IMR-90 (cell line): Measurements from ENCODE around the gene ANKH. TPM values are rescaled to one million over a fixed set of nuclear protein-coding genes. Genes with fewer than 3 reads are reported as not detected.
A peak's percentile ranks its signal among the peaks of the same experiment; 100 is the strongest.

Experiments used
- ATAC-seq: fragments of 200-7000 bp; cut with Tn5 transposase; 2 replicates; pipeline ENCODE4 v1.9.1; 2020; ENCODE audit warnings: low read depth, mild to moderate bottlenecking, moderate library complexity
- BruUV-seq: library from RNA; stranded (reverse); fragments of 400-500 nt; replicated peaks from 2 replicates; lab custom pipeline; 2021; lab: Mats Ljungman, UMichigan
- CTCF ChIA-PET: fragments of 300-600 bp; formaldehyde crosslinking; extraction: SDS; loops from one replicate; lab custom pipeline; 2021; ENCODE audit warnings: antibody characterized with exemption; lab: Yijun Ruan, JAX
- POLR2A ChIA-PET: fragments of 300-600 bp; sonication (Branson Sonifier 250); formaldehyde crosslinking; loops from one replicate; lab custom pipeline; 2022; ENCODE audit warnings: antibody characterized with exemption; ENCODE audit not compliant: unreplicated experiment; lab: Charles Lee
- DNase-seq: peaks from one replicate; pipeline ENCODE4 v3.0.0; 2013
- H2AFZ ChIP-seq: replicated peaks from 2 replicates; pipeline ENCODE3; 2013; ENCODE audit warnings: low read length, mild to moderate bottlenecking; ENCODE audit not compliant: poor library complexity
- H2AK5ac ChIP-seq: 2 replicates; pipeline ENCODE4 v1.6.1; 2013; ENCODE audit warnings: low read depth, low read length, inconsistent platforms
- H2AK9ac ChIP-seq: replicated peaks from 2 replicates; pipeline ENCODE3; 2013; ENCODE audit warnings: mild to moderate bottlenecking, low read depth, low read length, moderate library complexity; ENCODE audit not compliant: poor library complexity
- H2BK120ac ChIP-seq: 2 replicates; pipeline ENCODE4 v1.6.1; 2013; ENCODE audit warnings: low read depth, low read length, inconsistent platforms
- H2BK15ac ChIP-seq: 3 replicates; pipeline ENCODE4 v1.6.1; 2013; ENCODE audit warnings: low read depth, low read length, inconsistent platforms
- H2BK20ac ChIP-seq: 2 replicates; pipeline ENCODE4 v1.6.1; 2013; ENCODE audit warnings: low read depth, mild to moderate bottlenecking, inconsistent platforms, low read length, moderate library complexity
- H2BK5ac ChIP-seq: 2 replicates; pipeline ENCODE4 v1.6.1; 2013; ENCODE audit warnings: mild to moderate bottlenecking, low read depth, low read length, inconsistent platforms; ENCODE audit not compliant: poor library complexity, severe bottlenecking
- H3K14ac ChIP-seq: replicated peaks from 2 replicates; pipeline ENCODE4 v1.6.1; 2013; ENCODE audit warnings: low read depth, low read length, inconsistent platforms
- H3K18ac ChIP-seq: 2 replicates; pipeline ENCODE4 v1.6.1; 2013; ENCODE audit warnings: low read depth, low read length, control low read depth
- H3K23ac ChIP-seq: 2 replicates; pipeline ENCODE4 v1.6.1; 2013; ENCODE audit warnings: low read depth, low read length, inconsistent platforms
- H3K27ac ChIP-seq: 2 replicates; pipeline ENCODE4 v1.5.1; 2013; ENCODE audit warnings: mild to moderate bottlenecking, control low read depth, low read length; ENCODE audit not compliant: insufficient read depth
- H3K27me3 ChIP-seq: 2 replicates; pipeline ENCODE4 v1.6.1; 2013; ENCODE audit warnings: low read length; ENCODE audit not compliant: control insufficient read depth, insufficient read depth
- H3K36me3 ChIP-seq: 2 replicates; pipeline ENCODE4 v1.6.1; 2013; ENCODE audit warnings: low read length, mixed read lengths; ENCODE audit not compliant: control insufficient read depth, insufficient read depth
- H3K4ac ChIP-seq: 2 replicates; pipeline ENCODE4 v1.6.1; 2013; ENCODE audit warnings: low read depth, low read length, inconsistent platforms
- H3K4me1 ChIP-seq: 2 replicates; pipeline ENCODE4 v1.6.1; 2013; ENCODE audit warnings: low read length, mixed read lengths; ENCODE audit not compliant: control insufficient read depth, insufficient read depth
- H3K4me2 ChIP-seq: 2 replicates; pipeline ENCODE4 v1.6.1; 2013; ENCODE audit warnings: low read depth, mild to moderate bottlenecking, control low read depth, low read length, moderate library complexity
- H3K4me3 ChIP-seq: 2 replicates; pipeline ENCODE4 v1.5.1; 2013; ENCODE audit warnings: low read depth, mild to moderate bottlenecking, control low read depth, low read length, moderate library complexity; ENCODE audit not compliant: insufficient read depth
- H3K56ac ChIP-seq: 2 replicates; pipeline ENCODE4 v1.6.1; 2013; ENCODE audit warnings: low read length, inconsistent platforms; ENCODE audit not compliant: insufficient read depth; ENCODE audit errors: extremely low read depth
- H3K79me1 ChIP-seq, 2 experiments: 2 replicates each; pipeline ENCODE4 v1.6.1; 2013; ENCODE audit warnings: low read length in 2 of 2, inconsistent platforms in 1 of 2, low read depth in 1 of 2
- H3K9ac ChIP-seq: 2 replicates; pipeline ENCODE4 v1.6.1; 2013; ENCODE audit warnings: low read depth, low read length, control low read depth
- H3K9me1 ChIP-seq: 2 replicates; pipeline ENCODE4 v1.6.1; 2013; ENCODE audit warnings: low read length, inconsistent platforms; ENCODE audit not compliant: insufficient read depth
- H3K9me3 ChIP-seq: 2 replicates; pipeline ENCODE4 v1.6.1; 2013; ENCODE audit warnings: low read length; ENCODE audit not compliant: control insufficient read depth, insufficient read depth
- H4K20me1 ChIP-seq: 2 replicates; pipeline ENCODE4 v1.6.1; 2013; ENCODE audit warnings: low read length, inconsistent platforms; ENCODE audit not compliant: insufficient read depth
- H4K5ac ChIP-seq: 2 replicates; pipeline ENCODE4 v1.6.1; 2013; ENCODE audit warnings: mild to moderate bottlenecking, low read depth, low read length, control low read depth
- H4K8ac ChIP-seq, 2 experiments: 2 replicates each; pipeline ENCODE4 v1.6.1; 2013; ENCODE audit warnings: low read depth in 2 of 2, low read length in 2 of 2, control low read depth in 1 of 2, inconsistent platforms in 1 of 2
- H4K91ac ChIP-seq: 2 replicates; pipeline ENCODE4 v1.6.1; 2013; ENCODE audit warnings: low read depth, low read length, inconsistent platforms; ENCODE audit not compliant: insufficient read depth
- WGBS, 2 experiments: methylation state at CpG; one replicate each; pipeline versions ENCODE4 v1.1.5 to v1.1.7; 2013; ENCODE audit warnings: missing lambda C conversion rate in 2 of 2; ENCODE audit not compliant: insufficient read length in 1 of 2; ENCODE audit errors: extremely low coverage in 2 of 2; 5-methylcytosine and 5-hydroxymethylcytosine counted together
- dilution Hi-C: fragments of 300-500 bp; cut with HindIII; formaldehyde crosslinking; loops from one replicate; pipeline ENCODE4 v1.14.3; 2018; ENCODE audit warnings: low sequenced_read_pairs; ENCODE audit not compliant: unreplicated experiment
- in situ Hi-C: fragments of 300-500 bp; cut with MboI; formaldehyde crosslinking; loops from 3 replicates; pipeline ENCODE4 v1.14.3; 2019; ENCODE audit warnings: low sequenced_read_pairs, inconsistent platforms, mixed read lengths
- intact Hi-C: fragments of 100-400 bp; cut with micrococcal nuclease; formaldehyde crosslinking; loops from 2 replicates; pipeline ENCODE4 v1.10.0; 2022
- polyA plus RNA-seq, 3 experiments: library from polyadenylated mRNA; depleted of rRNA; stranded (reverse); fragments of >200 nt; gene quantifications; 2 replicates each; pipeline ENCODE4 v1.2.3, GENCODE V29; 2012; ENCODE audit warnings: low replicate concordance in 1 of 3
- total RNA-seq: library from RNA; depleted of rRNA; stranded (reverse); fragments of >200 nt; gene quantifications from 2 replicates; pipeline ENCODE4 v1.2.3, GENCODE V29; 2012
- TF ChIP-seq, protein P1 (sequence below): fragments of 150-350 bp; IDR thresholded peaks from 2 replicates; pipeline ENCODE4 v1.6.1; 2017; ENCODE audit warnings: mild to moderate bottlenecking, antibody characterized with exemption, low read length, low read depth

ANKH gene
- total and polyA plus RNA-seq, 2 of the 4 experiments (the other 2 are of a cell fraction) = 5.2 to 17.2 TPM

GRCh38 chr5:14675865-14676300 lies 195.7 kb downstream of the ANKH start:
- Histone ChIP-seq H2AK5ac (no peak overlapping the region), H4K91ac (no peak overlapping the region), H4K8ac (no peak overlapping the region), H2AFZ (no peak overlapping the region), H2AK9ac (no peak overlapping the region), H3K27ac (no peak overlapping the region), H3K9me1 (peaks cover 21% of the 10 kb centered on the region), H3K9me3 (no peaks in the 10 kb centered on the region), H3K27me3 (no peaks in the 10 kb centered on the region), H3K79me1 (peaks cover 47 to 81% of the 10 kb centered on the region in 2 experiments), H2BK5ac (no peak overlapping the region), H3K4me1 (peaks cover 15% of the 10 kb centered on the region), H3K9ac (no peak overlapping the region), H2BK20ac (no peak overlapping the region), H3K4me2 (peak overlapping the region; percentile 49; the same call in 1 of the 2 replicates), H2BK15ac (no peak overlapping the region), H3K14ac (no peak overlapping the region), H3K4ac (no peak overlapping the region), H3K23ac (0 out of 2 replicates have a peak overlapping the region, but pooled peaks have one; percentile 1), H3K36me3 (peaks cover 16% of the 10 kb centered on the region), H3K4me3 (no peak overlapping the region), H4K20me1 (peaks cover 47% of the 10 kb centered on the region), H3K56ac (no peak overlapping the region), H3K18ac (no peak overlapping the region), H2BK120ac (no peak overlapping the region), H4K5ac (no peak overlapping the region)
- TF ChIP-seq, protein P1, sequence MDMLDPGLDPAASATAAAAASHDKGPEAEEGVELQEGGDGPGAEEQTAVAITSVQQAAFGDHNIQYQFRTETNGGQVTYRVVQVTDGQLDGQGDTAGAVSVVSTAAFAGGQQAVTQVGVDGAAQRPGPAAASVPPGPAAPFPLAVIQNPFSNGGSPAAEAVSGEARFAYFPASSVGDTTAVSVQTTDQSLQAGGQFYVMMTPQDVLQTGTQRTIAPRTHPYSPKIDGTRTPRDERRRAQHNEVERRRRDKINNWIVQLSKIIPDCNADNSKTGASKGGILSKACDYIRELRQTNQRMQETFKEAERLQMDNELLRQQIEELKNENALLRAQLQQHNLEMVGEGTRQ = no peak
- in situ Hi-C loops (no loop called here), dilution Hi-C loops (no loop called here), intact Hi-C loops (no loop called here)
- no TSS peak for BruUV-seq
- POLR2A ChIA-PET = no interaction called here
- ATAC-seq (no peak), DNase-seq (no peak)
- CTCF ChIA-PET = interaction anchor here (0.7 kb wide), 1 partner anchor 46 kb away, joined by 3 read pairs; no protein-coding TSS in a partner anchor
- no CpG with 5 or more reads among the region's 6 CpGs for WGBS, 2 experiments
